Right atrium auricular region (tissue), 2 donors: Measurements from ENCODE around the gene PGK1. TPM values are rescaled to one million over a fixed set of nuclear protein-coding genes. Genes with fewer than 3 reads are reported as not detected.

Experiments
- DNase-seq: peaks from one replicate; pipeline ENCODE4 v3.0.0-alpha.2; 2019; ENCODE audit warnings: low spot score
- H3K27ac ChIP-seq, 2 donors: fragments of 200-600 bp; sonication (generic); 1 replicate in 1 of 2; 2 replicates in 1 of 2; pipeline ENCODE4 v1.5.1; 2016 to 2019
- H3K27me3 ChIP-seq, 2 donors: fragments of 200-600 bp; sonication (generic); one replicate each; pipeline versions ENCODE4 v1.5.1 to v1.6.0; 2017 to 2019
- H3K36me3 ChIP-seq: fragments of 200-600 bp; sonication (generic); one replicate; pipeline ENCODE4 v1.5.1; 2016
- H3K4me1 ChIP-seq, 2 donors: fragments of 200-600 bp; sonication (generic); one replicate each; pipeline versions ENCODE4 v1.5.1 to v1.6.0; 2017 to 2019
- H3K4me3 ChIP-seq, 2 donors: fragments of 200-600 bp; sonication (generic); 1 replicate in 1 of 2; 2 replicates in 1 of 2; pipeline ENCODE4 v1.5.1; 2017 to 2019; ENCODE audit warnings: mild to moderate bottlenecking in 1 of 2, moderate library complexity in 1 of 2
- H3K9me3 ChIP-seq, 2 donors: fragments of 200-600 bp; sonication (generic); one replicate each; pipeline ENCODE4 v1.5.1; 2019
- total RNA-seq, 2 donors: library from RNA; depleted of rRNA; stranded (reverse); fragments of >200 nt; gene quantifications; one replicate each; pipeline ENCODE4 v1.1.0, GENCODE V29; 2016
- TF ChIP-seq, protein P1 (sequence below), 2 donors: fragments of 200-600 bp; sonication (generic); IDR thresholded peaks; one replicate each; pipeline ENCODE4 v1.5.1; 2019; ENCODE audit warnings: antibody characterized with exemption in 2 of 2

Gene PGK1
- total RNA-seq, 2 donors from 2014 or later, result 197 to 263 TPM

DNA sequence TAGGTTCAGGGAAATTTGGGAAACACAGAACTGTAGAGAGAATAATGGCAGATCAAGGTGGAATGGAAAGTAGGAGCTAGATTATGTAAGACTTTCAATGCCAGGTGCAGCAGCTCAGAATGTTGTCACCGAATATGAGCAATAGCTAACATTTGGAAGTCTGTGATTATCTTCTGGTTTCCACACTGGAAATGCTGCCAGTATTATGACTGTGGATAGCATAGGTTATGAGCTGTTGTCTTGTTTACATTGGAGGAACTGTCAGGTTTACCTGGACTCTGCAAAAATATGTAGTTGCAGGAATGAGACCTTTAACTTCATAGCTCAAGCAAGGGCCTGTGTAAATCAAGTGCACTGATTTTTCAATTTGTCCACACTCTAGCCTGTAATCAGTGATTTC, 61.4 kb downstream of the PGK1 start:
- H3K36me3 ChIP-seq, result no peaks in the 10 kb centered on the region
- no peaks in the 10 kb centered on the region for H3K4me1 ChIP-seq
- TF ChIP-seq, protein P1, sequence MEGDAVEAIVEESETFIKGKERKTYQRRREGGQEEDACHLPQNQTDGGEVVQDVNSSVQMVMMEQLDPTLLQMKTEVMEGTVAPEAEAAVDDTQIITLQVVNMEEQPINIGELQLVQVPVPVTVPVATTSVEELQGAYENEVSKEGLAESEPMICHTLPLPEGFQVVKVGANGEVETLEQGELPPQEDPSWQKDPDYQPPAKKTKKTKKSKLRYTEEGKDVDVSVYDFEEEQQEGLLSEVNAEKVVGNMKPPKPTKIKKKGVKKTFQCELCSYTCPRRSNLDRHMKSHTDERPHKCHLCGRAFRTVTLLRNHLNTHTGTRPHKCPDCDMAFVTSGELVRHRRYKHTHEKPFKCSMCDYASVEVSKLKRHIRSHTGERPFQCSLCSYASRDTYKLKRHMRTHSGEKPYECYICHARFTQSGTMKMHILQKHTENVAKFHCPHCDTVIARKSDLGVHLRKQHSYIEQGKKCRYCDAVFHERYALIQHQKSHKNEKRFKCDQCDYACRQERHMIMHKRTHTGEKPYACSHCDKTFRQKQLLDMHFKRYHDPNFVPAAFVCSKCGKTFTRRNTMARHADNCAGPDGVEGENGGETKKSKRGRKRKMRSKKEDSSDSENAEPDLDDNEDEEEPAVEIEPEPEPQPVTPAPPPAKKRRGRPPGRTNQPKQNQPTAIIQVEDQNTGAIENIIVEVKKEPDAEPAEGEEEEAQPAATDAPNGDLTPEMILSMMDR (IDR thresholded peaks at IDR 0.05), result no peak
- no peak overlapping the region for H3K4me3 ChIP-seq
- no peaks in the 10 kb centered on the region for H3K27me3 ChIP-seq
- H3K27ac ChIP-seq, result no peak overlapping the region
- no peaks in the 10 kb centered on the region for H3K9me3 ChIP-seq
- no peak for DNase-seq

DNA sequence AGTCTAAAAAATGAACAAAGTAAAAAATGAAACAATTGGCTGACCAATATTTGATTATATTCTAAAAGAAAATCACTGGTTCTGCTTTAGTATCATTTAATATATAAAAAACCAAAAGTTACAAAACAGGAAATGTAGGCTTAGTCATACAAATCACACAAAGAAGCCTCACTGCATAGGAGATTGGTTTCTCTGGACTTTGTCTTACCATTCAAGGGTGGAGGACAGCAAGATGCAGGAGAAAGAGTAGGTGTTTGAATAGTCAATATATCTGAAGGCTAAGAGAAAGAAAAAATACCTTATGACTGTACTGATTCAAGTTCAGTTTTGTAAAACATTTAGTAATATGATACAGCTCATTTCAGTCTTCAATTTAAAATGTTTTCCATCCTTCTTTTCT, 64.0 kb downstream of the PGK1 start:
- Histone ChIP-seq H3K27me3 (no peaks in the 10 kb centered on the region), H3K27ac (no peak overlapping the region), H3K36me3 (no peaks in the 10 kb centered on the region), H3K4me3 (no peak overlapping the region), H3K9me3 (no peaks in the 10 kb centered on the region), H3K4me1 (no peaks in the 10 kb centered on the region)
- no peak for DNase-seq
- TF ChIP-seq, protein P1 (IDR thresholded peaks at IDR 0.05), result no peak

Other genes with a start within 250 kb of the PGK1 start
- 10 to 100 TPM; 48.4 to 55.5 TPM for gene MAGT1, start 208.8 kb upstream of the PGK1 start, total RNA-seq
- 1,000 to 10,000 TPM; 1,439 to 1,473 TPM for gene COX7B, start 204.8 kb upstream of the PGK1 start, total RNA-seq
- 1 to 10 TPM; 6.3 to 7.5 TPM for gene ATP7A, start 193.6 kb upstream of the PGK1 start, total RNA-seq
- gene PGAM4, start 134.6 kb upstream of the PGK1 start, total RNA-seq, result not detected
- gene TAF9B, start 35.4 kb downstream of the PGK1 start, total RNA-seq, result 10 to 100 TPM; 36.6 to 36.7 TPM
- gene CYSLTR1, start 223.4 kb downstream of the PGK1 start, total RNA-seq, result 1 to 10 TPM in 1 of 2 donors, under 1 TPM in 1; 0.96 to 1.1 TPM